Measurements from ENCODE around the gene SETD6. TPM values are rescaled to one million over a fixed set of nuclear protein-coding genes. Genes with fewer than 3 reads are reported as not detected.

Gene SETD6
- total RNA-seq, 4 donors from 2014 or later, result 30.8 to 40.2 (median 38.4) TPM

DNA sequence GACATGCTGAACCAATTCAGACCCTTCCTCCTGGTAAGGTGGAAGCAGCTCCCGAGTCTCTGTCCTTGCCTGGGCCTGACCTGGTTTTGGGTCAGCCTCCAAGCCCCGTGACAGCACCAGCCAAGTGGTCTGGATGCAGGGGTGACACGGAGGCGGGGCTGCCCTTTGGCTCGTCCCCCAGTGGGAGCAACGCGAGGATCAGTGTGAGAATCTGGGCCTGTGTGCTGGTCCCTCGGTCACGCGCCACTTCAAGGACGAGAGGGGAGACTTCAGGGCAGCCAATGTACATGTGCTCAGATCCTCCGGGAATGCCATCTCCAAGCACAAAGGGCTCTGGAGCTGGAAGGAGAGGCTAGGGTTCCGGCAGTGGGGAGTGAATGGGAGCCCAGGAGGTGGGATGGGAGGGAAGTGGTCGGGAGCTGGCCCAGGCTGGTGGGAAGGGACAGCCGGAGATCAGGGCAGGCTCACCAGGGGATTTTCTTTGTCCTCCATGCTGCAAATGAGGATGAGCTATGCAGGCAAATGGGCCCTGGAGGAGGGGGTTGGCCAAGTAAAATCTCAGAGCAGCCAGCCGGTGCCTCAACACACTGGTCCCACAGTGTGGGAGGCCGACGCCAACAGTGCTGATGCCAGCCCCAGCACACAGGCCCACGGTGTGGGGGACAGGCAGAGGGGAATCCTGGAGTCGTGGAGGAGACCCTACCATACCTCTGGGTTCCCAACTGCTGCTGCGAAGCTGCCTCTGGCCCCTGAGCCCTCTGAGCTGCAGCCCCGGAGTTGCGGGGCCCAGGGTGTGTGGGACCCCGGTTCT, 19.6 kb upstream of the SETD6 start:
- H3K36me3 ChIP-seq, result no peaks in the 10 kb centered on the region
- no peaks in the 10 kb centered on the region for H3K9me3 ChIP-seq
- TF ChIP-seq CTCF (IDR thresholded peaks at IDR 0.05 in 4 of 5, conservative IDR thresholded peaks at IDR 0.05 in 1 of 5) (no peak), POLR2A (IDR thresholded peaks at IDR 0.05) (no peak)
- peak overlapping the region; percentile 10 to 54 (median 32) for H3K27ac ChIP-seq
- no peak for ATAC-seq
- no peaks in the 10 kb centered on the region for H3K4me1 ChIP-seq
- intact Hi-C loops (cut with DNase I; ENCODE audit: low total_unique reads), result no loop called here
- no peak for DNase-seq
- peaks cover 0 to 5% (median 4%) of the 10 kb centered on the region in 3 donors for H3K27me3 ChIP-seq
- in situ Hi-C loops (cut with MboI; ENCODE audit: low sequenced_read_pairs in 4 of 4), result loop anchor here in 1 of 4 donors (10.0 kb wide), 1 partner anchor 159 kb away; no protein-coding TSS in a partner anchor
- H3K4me3 ChIP-seq, result peak overlapping the region in 1 of 4 donors; percentile 21

- Histone ChIP-seq H3K36me3 (no peaks in the 10 kb centered on the region), H3K27me3 (peaks cover 12 to 21% (median 17%) of the 10 kb centered on the region in 3 donors), H3K4me1 (peaks cover 4 to 6% of the 10 kb centered on the region in 2 donors), H3K27ac (no peak overlapping the region), H3K9me3 (no peaks in the 10 kb centered on the region), H3K4me3 (no peak overlapping the region)
- ATAC-seq (no peak), DNase-seq (no peak)
- in situ Hi-C loops (cut with MboI; ENCODE audit: low sequenced_read_pairs in 4 of 4), result loop anchor here in 1 of 4 donors (10.0 kb wide), 1 partner anchor 157 kb away; no protein-coding TSS in a partner anchor
- intact Hi-C loops (cut with DNase I; ENCODE audit: low total_unique reads), result no loop called here
- TF ChIP-seq CTCF (IDR thresholded peaks at IDR 0.05 in 4 of 5, conservative IDR thresholded peaks at IDR 0.05 in 1 of 5), result no peak
- no peak for TF ChIP-seq POLR2A (IDR thresholded peaks at IDR 0.05)
These were observed 17.8 kb upstream of the SETD6 start for GRCh38 chr16:58497468-58497867.

DNA sequence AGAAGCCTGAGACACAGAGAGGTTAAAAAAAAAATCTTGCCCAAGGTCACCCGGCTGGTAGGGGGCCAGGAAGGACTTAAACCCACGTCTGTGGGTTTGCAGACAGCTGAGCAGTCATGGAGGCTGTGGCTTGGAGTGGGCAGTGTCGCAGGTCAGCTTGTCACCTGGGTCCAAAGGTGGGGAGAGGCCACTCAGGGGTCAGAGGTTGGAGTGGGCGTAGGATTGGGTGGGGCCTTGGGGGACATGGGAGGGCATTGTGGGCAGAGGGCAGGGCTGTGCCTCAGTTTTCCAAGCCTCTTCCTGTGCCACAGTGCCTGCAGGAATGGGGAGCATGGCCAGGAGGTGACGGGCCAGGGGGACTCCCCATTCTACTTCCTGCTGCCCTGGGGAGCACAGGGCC, 17.4 kb upstream of the SETD6 start:
- Histone ChIP-seq H3K9me3 (no peaks in the 10 kb centered on the region), H3K4me3 (no peak overlapping the region), H3K27ac (no peak overlapping the region), H3K27me3 (peaks cover 12 to 21% (median 17%) of the 10 kb centered on the region in 3 donors), H3K36me3 (no peaks in the 10 kb centered on the region), H3K4me1 (peaks cover 4 to 6% of the 10 kb centered on the region in 2 donors)
- intact Hi-C loops (cut with DNase I; ENCODE audit: low total_unique reads) (no loop called here), in situ Hi-C loops (cut with MboI; ENCODE audit: low sequenced_read_pairs in 4 of 4) (loop anchor here in 1 of 4 donors (10.0 kb wide), 1 partner anchor 157 kb away; no protein-coding TSS in a partner anchor)
- DNase-seq (no peak), ATAC-seq (no peak)
- TF ChIP-seq CTCF (IDR thresholded peaks at IDR 0.05 in 4 of 5, conservative IDR thresholded peaks at IDR 0.05 in 1 of 5) (no peak), POLR2A (IDR thresholded peaks at IDR 0.05) (no peak)

DNA sequence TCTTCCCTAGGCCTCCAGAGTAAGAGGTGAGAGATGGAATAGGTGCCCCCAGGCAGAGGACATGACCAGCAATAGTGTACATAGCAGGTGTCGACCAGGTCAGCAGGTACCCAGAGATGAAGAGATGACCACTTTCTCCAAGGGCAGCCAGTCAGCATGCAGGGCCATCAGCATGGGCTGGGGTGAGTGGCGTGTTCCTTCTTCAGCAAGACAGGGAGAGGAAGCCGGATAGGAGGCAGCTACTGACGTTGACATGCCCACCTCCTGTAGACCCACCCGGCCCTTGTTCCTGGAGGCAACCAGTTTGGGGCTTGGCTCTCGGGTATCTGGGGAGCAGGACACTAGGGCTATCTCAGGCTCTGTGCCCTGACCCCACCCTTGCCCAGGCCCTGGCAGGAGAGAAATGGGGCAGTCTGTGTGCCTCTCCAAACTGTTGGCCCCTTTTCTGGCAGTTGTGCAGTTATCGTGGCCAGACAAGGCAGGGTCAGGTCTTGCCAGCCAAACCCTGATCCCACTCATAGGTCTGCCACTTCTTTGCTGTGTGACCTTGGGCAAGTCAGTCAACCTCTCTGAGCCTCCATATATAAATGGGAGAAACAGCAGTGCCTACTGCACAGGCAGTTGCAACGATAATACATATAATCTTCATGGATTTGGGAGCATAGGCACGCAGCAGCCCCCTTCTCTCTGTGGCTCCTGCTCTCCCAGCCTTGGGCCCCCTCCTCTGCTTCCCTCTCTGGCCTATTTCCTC, 16.8 kb upstream of the SETD6 start:
- Histone ChIP-seq H3K27me3 (peaks cover 12 to 21% (median 17%) of the 10 kb centered on the region in 3 donors), H3K4me3 (no peak overlapping the region), H3K9me3 (no peaks in the 10 kb centered on the region), H3K27ac (no peak overlapping the region), H3K4me1 (peaks cover 4 to 6% of the 10 kb centered on the region in 2 donors), H3K36me3 (no peaks in the 10 kb centered on the region)
- ATAC-seq (no peak), DNase-seq (no peak)
- in situ Hi-C loops (cut with MboI; ENCODE audit: low sequenced_read_pairs in 4 of 4) (loop anchor here in 1 of 4 donors (10.0 kb wide), 1 partner anchor 156 kb away; no protein-coding TSS in a partner anchor), intact Hi-C loops (cut with DNase I; ENCODE audit: low total_unique reads) (no loop called here)
- TF ChIP-seq CTCF (IDR thresholded peaks at IDR 0.05 in 4 of 5, conservative IDR thresholded peaks at IDR 0.05 in 1 of 5), result no peak
- no peak for TF ChIP-seq POLR2A (IDR thresholded peaks at IDR 0.05)

Measured in gastrocnemius medialis (tissue), 4 donors.